GM12873 (cell line): ENCODE results near the gene NHLRC3.

Source experiments
- CTCF ChIP-seq: IDR thresholded peaks from 2 replicates; pipeline ENCODE4 v1.5.1; 2012; ENCODE audit warnings: low read depth, mild to moderate bottlenecking, moderate library complexity, low read length, control low read depth; ENCODE audit not compliant: insufficient read depth; ENCODE audit errors: missing control alignments

NHLRC3 gene

GRCh38 chr13:39035204-39035603 is 3.1 kb upstream of the NHLRC3 start:
- no peak for TF ChIP-seq CTCF

GRCh38 chr13:39035799-39036198 is 2.5 kb upstream of the NHLRC3 start:
- no peak for TF ChIP-seq CTCF

- no peak for TF ChIP-seq CTCF
These were observed 2.0 kb upstream of the NHLRC3 start for GRCh38 chr13:39036212-39036611.

GRCh38 chr13:39037410-39037879 is 811 bp upstream of the NHLRC3 start:
- no peak for TF ChIP-seq CTCF

- no peak for TF ChIP-seq CTCF
These were observed 344 bp downstream of the NHLRC3 start for GRCh38 chr13:39038569-39039030.

GRCh38 chr13:39039041-39039440 is 785 bp downstream of the NHLRC3 start:
- TF ChIP-seq CTCF = no peak

- no peak for TF ChIP-seq CTCF
These were observed 1.9 kb downstream of the NHLRC3 start for GRCh38 chr13:39040206-39040605.
